GM08714 (cell line): Measurements from ENCODE around the gene PDLIM3.

Source experiments
- H3K4me3 ChIP-seq: fragments of 200-500 bp; sonication (Bioruptor generic); 2 replicates; pipeline ENCODE4 v1.5.1; 2014; ENCODE audit warnings: mild to moderate bottlenecking, low read length, inconsistent platforms
- ZNF274 ChIP-seq: IDR thresholded peaks from 2 replicates; pipeline ENCODE4 v1.6.1; 2012; ENCODE audit warnings: mild to moderate bottlenecking, low read depth, low read length

The PDLIM3 gene

DNA sequence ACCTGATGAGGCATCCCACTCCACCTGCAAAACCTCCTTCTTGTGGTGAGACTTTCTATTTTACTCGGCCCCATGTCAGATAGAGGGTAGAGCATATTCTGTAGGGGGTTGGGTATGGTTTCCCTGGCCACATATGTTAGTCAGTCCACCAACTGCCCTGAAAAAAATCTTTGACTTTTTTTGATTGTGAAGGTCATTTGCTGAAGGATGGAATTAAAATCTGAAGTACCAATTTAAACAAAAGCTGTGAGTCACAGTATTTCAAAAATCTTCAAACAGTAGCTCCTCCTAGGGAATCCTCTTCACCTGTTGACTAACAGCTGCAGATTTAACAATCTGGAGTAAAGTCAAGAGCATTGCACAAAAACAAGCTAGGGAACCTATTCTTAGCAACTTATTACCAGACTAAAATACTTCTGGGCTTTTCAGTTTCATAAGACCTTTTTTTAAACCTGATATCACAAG lies 55.8 kb downstream of the PDLIM3 start:
- H3K4me3 ChIP-seq = peak overlapping the region; percentile 14; the same call in 1 of the 2 replicates
- TF ChIP-seq ZNF274 = no peak

DNA sequence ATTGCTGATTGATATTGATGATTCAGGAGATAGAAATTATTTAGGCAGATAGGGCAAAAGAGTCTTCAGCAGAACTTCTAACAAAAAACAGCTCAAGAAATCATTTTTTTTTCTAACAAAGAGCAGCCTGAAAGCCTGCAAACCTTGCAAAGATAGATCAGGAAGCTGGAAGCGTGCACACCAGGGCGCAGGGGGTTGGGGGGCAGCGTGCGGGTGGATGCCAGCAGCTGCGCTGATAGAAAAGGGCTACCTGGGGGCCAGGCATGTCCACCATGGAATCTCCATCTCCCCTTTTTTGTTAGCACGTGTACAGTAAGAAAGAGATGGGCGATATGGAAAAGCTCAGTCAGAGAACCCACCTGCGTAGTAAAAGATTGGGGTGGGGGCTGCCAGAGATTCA lies 62.1 kb downstream of the PDLIM3 start:
- no peak overlapping the region for H3K4me3 ChIP-seq

GRCh38 chr4:185472103-185472542 lies 63.2 kb downstream of the PDLIM3 start:
- no peak for TF ChIP-seq ZNF274
- H3K4me3 ChIP-seq = peak overlapping the region; percentile 95

More for the DNA sequence above, 62.1 kb downstream of the PDLIM3 start:
- no peak for TF ChIP-seq ZNF274

DNA sequence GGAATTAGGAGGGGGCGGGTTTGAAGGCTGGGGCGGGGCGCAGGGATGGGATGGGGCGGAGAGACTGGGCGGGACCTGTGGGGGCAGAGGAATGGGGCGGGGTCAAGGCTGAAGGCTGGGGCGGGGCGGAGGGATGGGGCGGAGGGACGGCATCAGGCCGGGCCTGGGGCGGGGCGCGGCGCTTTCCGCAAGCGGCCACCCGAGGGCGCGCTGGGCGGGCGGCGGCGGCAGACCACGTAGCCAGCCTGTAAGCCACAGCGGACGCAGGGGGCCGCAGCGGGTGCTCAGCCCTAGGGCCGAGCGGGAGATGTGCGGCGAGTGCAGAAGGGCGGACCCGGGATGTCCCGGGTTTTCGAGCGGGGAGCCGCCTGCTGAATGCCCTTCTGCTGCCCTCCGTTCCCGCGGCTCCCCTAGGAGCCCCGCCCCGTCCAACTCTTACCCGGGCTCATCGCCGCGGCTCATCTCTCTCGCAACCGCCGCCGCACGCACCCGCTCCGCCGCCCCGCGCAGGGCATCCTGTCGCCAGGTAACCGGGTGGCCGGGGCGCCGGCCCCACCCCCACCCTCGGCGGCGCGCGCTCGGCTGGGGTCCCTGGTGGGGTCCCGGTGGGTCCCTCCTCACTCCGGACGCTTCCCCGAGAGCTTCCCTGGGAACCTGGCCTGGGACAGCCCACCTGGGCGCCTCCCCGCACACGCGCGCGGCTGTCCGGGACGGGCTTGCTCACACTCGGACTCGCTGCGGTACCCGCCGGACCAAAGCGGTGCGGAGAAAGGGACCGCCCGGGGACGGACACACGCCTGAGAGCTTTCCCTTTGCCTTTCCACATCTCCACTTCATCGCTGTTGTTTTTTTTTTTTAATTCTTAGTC lies 63.8 kb downstream of the PDLIM3 start, which contains the start of gene CCDC110:
Gene CCDC110 (minus strand): TSS at position 499 of the 868 bp plus-strand sequence. CDS start 50 bp downstream, at position 449.
- no peak for TF ChIP-seq ZNF274
- peak within 1 kb of the TSS; percentile 95 for H3K4me3 ChIP-seq

- no peak for TF ChIP-seq ZNF274
- peak overlapping the region; percentile 66; the same call in 1 of the 2 replicates for H3K4me3 ChIP-seq
These were observed 64.7 kb downstream of the PDLIM3 start for GRCh38 chr4:185470501-185471195.

- no peak overlapping the region for H3K4me3 ChIP-seq
- TF ChIP-seq ZNF274 = no peak
These were observed 65.6 kb downstream of the PDLIM3 start for GRCh38 chr4:185469580-185470154.

DNA sequence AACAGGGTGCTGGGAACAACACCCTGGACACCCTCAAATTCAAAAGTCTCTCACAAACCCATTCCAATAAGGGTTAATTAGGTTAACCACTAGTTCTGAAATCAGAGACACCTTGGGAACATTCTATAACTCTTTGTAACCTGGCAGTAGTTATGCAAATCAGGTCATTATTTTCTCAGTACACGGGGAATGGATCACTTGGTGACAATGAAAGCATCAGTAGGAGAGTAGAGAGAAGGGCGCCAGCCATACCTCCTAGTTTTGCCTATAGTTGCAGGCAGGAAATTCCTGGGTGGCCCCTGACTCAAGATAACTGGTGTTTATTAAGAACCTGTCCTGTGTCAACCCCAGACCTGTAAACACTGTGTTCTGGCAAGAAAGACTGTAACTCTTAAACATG lies 66.3 kb downstream of the PDLIM3 start:
- no peak overlapping the region for H3K4me3 ChIP-seq
- TF ChIP-seq ZNF274 = no peak

DNA sequence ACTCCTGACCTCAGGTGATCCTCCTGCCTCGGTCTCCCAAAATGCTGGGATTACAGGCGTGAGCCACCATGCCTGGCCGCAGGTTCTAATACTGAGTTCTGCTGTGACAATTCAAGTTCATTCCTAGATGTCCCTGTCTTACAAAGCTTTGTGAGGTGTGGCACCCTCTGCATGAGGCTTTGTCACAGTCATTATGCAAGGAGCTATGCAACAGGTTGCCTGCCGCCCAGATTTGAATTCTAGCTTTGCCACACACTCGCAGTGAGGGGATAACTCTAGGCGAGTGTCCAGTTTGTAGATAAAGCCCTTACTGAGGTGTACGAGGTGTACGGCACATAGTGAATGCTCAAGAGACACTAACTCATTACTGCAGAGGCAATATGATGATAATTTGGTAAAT lies 67.3 kb downstream of the PDLIM3 start:
- TF ChIP-seq ZNF274 = no peak

GRCh38 chr4:185467101-185467500 lies 68.2 kb downstream of the PDLIM3 start:
- TF ChIP-seq ZNF274 = no peak
- H3K4me3 ChIP-seq = no peak overlapping the region

More for the DNA sequence above, 67.3 kb downstream of the PDLIM3 start:
- H3K4me3 ChIP-seq = no peak overlapping the region

DNA sequence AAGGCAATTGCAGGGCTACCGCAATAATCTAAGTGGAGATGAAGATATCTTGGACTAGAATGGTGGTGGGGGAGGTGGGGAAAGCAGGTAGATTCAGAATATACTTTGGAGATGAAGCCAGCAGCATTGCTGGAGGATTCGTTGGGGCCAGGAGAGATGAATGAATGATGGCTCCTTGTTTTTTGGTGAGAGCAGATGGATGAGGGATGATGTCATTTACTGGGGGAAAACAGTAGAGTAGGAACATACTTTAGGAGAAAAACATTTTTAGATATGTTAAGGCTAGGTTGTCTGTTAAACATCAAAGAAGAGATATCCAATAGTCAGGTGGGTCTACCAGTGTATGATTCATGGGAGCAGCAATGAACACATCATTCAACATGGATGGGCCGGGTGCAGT lies 69.6 kb downstream of the PDLIM3 start:
- H3K4me3 ChIP-seq = no peak overlapping the region
- TF ChIP-seq ZNF274 = no peak

- no peak for TF ChIP-seq ZNF274
- H3K4me3 ChIP-seq = no peak overlapping the region
These were observed 70.4 kb downstream of the PDLIM3 start for GRCh38 chr4:185464887-185465286.

DNA sequence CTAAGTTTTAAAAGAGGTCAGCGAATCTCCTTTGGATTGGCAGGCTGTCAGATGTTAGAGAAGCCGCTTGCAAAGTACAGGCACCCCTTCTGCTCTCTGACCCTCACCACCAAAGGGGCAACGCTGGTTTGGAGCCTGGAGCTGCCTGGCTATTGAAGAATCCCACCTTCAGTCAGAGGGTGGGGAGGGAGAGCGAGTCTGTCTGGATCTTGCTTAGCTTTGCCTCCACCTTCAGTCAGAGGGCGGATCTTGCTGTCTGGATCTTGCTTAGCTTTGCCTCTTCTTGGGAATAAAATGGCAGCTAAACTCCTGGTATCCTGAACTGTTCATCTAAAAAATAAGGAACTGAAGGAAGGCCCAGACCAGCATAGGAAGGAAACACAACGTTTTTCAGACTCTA lies 71.1 kb downstream of the PDLIM3 start:
- H3K4me3 ChIP-seq = no peak overlapping the region
- no peak for TF ChIP-seq ZNF274

DNA sequence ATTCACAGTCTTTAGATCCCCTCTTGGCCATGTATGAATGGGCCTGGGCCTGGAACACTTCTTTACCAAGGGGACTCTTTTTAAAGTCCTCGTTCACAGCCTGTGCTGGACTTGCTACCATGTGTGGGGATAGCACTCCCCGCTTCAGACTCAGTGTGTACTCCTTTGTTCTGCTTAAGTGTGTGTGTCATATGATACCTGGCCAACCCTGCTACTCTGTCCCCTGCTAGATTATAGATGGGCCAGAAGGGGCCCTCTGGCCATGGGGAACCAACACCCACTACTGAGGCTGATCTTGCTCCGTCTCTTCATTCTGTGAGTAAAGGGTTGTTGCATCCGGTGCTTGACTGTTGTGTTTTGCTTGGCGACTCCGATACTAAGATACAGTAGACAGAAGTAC lies 71.8 kb downstream of the PDLIM3 start:
- H3K4me3 ChIP-seq = no peak overlapping the region
- no peak for TF ChIP-seq ZNF274

GRCh38 chr4:185461565-185461964 lies 73.7 kb downstream of the PDLIM3 start:
- H3K4me3 ChIP-seq = no peak overlapping the region
- no peak for TF ChIP-seq ZNF274

DNA sequence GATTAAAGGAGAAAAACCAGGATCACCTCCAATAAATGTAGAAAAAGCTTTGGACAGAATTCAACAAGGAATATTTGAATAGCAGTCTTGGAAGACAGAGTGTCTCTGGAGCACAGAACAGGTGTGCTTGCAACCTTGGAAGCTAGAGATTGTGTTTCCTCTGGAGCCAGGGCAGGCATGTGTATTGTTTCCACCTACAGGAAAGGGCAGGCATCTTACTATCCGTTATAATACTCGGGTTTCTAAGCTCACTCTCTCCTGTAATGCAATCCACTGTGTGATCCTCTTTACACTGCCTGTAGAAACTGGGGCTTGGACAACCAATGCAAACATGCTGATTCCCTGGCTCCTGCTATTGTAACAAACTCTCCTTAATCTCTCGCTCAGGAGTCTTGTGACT lies 78.2 kb downstream of the PDLIM3 start:
- TF ChIP-seq ZNF274 = no peak
- no peak overlapping the region for H3K4me3 ChIP-seq
